Vagina (tissue), 2 donors: ENCODE data around the gene PLAGL2. TPM values are rescaled to one million over a fixed set of nuclear protein-coding genes. Genes with fewer than 3 reads are reported as not detected.

ENCODE experiments used
- DNase-seq, 2 donors: peaks; one replicate each; pipeline ENCODE4 v3.0.0-alpha.2; 2017; ENCODE audit errors: extremely low spot score in 2 of 2
- H3K27ac ChIP-seq: fragments of 200-600 bp; sonication (generic); one replicate; pipeline ENCODE4 v1.5.1; 2019
- H3K27me3 ChIP-seq: fragments of 200-600 bp; sonication (generic); one replicate; pipeline ENCODE4 v1.5.1; 2019
- H3K36me3 ChIP-seq, 2 donors: fragments of 200-600 bp; sonication (generic); one replicate each; pipeline ENCODE4 v1.5.1; 2017 to 2019
- H3K4me1 ChIP-seq: fragments of 200-600 bp; sonication (generic); one replicate; pipeline ENCODE4 v1.5.1; 2019
- H3K4me3 ChIP-seq, 2 donors: fragments of 200-600 bp; sonication (generic); 1 replicate in 1 of 2; 2 replicates in 1 of 2; pipeline ENCODE4 v1.5.1; 2016 to 2019
- H3K9me3 ChIP-seq: fragments of 200-600 bp; sonication (generic); one replicate; pipeline ENCODE4 v1.5.1; 2019
- POLR2A ChIP-seq, 2 donors: fragments of 450-650 bp; IDR thresholded peaks; one replicate each; pipeline ENCODE4 v1.6.1; 2017; ENCODE audit warnings: antibody characterized with exemption in 2 of 2, mild to moderate bottlenecking in 2 of 2, moderate library complexity in 2 of 2
- POLR2AphosphoS5 ChIP-seq, 2 donors: sonication (generic); formaldehyde crosslinking; IDR thresholded peaks; one replicate each; pipeline ENCODE4 v1.9.0; 2017; ENCODE audit warnings: antibody characterized with exemption in 2 of 2, mild to moderate bottlenecking in 2 of 2, low read depth in 1 of 2; ENCODE audit not compliant: insufficient read depth in 1 of 2
- intact Hi-C: fragments of 100-400 bp; cut with DNase I; formaldehyde crosslinking; loops from one replicate; pipeline ENCODE4 v1.15.1; 2023
- total RNA-seq: library from RNA; depleted of rRNA; stranded (reverse); fragments of >200 nt; gene quantifications from one replicate; pipeline ENCODE4 v1.2.3, GENCODE V29; 2016
- TF ChIP-seq, protein P1 (sequence below), 3 experiments: fragments of 450-650 bp in 2 of 3; fragments of 200-600 bp in 1 of 3; sonication (generic) in 1 of 3; IDR thresholded peaks; one replicate each; pipeline ENCODE4 v1.5.1; 2017 to 2019; ENCODE audit warnings: antibody characterized with exemption in 3 of 3, mild to moderate bottlenecking in 2 of 3, moderate library complexity in 2 of 3

PLAGL2 gene
- total RNA-seq, 1 donor from 2014 or later, result 8.3 TPM

DNA sequence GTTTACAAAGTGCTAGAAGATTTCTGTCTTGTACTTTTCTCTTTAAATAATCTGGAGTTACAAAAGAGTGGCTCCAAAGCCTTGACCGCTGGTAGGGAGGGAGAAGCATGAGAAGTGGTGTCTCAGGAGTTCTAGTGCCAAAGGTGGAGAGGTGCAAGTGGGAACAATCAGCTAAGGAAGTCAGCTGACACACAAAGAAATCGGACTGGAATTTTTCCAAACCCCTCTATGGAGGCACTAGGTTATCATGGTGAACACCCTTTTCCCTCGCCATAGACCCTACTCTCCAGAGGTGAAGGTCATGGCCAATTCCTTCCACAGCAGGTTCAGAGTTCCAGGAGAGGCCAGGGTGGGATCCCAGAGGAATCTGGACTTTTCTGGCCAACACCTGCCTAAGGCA is 14.8 kb downstream of the PLAGL2 start:
- DNase-seq, result no peak
- TF ChIP-seq, protein P1, sequence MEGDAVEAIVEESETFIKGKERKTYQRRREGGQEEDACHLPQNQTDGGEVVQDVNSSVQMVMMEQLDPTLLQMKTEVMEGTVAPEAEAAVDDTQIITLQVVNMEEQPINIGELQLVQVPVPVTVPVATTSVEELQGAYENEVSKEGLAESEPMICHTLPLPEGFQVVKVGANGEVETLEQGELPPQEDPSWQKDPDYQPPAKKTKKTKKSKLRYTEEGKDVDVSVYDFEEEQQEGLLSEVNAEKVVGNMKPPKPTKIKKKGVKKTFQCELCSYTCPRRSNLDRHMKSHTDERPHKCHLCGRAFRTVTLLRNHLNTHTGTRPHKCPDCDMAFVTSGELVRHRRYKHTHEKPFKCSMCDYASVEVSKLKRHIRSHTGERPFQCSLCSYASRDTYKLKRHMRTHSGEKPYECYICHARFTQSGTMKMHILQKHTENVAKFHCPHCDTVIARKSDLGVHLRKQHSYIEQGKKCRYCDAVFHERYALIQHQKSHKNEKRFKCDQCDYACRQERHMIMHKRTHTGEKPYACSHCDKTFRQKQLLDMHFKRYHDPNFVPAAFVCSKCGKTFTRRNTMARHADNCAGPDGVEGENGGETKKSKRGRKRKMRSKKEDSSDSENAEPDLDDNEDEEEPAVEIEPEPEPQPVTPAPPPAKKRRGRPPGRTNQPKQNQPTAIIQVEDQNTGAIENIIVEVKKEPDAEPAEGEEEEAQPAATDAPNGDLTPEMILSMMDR (IDR thresholded peaks at IDR 0.05), result no peak
- no peak for TF ChIP-seq POLR2AphosphoS5 (IDR thresholded peaks at IDR 0.05; ENCODE audit: insufficient read depth in 1 of 2, low read depth in 1 of 2)
- TF ChIP-seq POLR2A (IDR thresholded peaks at IDR 0.05), result no peak
- no peaks in the 10 kb centered on the region for H3K27me3 ChIP-seq
- H3K36me3 ChIP-seq, result peaks cover 0 to 30% of the 10 kb centered on the region in 2 donors
- peaks cover 25% of the 10 kb centered on the region for H3K4me1 ChIP-seq
- H3K27ac ChIP-seq, result no peak overlapping the region
- H3K4me3 ChIP-seq, result no peak overlapping the region
- no peaks in the 10 kb centered on the region for H3K9me3 ChIP-seq
- intact Hi-C loops, result no loop called here

DNA sequence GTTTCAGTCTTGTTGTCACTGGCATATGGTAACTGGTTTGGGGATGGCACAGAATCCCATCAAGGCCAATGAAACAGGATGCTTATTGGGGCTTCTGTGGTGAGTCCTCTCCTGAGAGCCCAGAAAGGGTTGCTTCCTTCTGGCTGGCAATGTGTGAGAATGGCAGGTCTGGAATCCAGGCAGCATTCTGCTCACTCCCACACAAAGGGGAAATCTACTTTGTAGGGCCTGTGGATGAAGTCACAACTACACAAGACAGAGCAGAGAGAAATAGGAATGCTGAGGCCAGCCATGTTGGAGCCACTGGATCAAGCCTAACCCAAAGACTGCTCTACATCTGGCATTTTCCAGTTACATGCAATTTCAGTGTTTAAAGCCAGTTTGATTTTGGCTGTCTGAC is 15.7 kb downstream of the PLAGL2 start:
- Histone ChIP-seq H3K9me3 (no peaks in the 10 kb centered on the region), H3K27ac (no peak overlapping the region), H3K36me3 (peaks cover 0 to 22% of the 10 kb centered on the region in 2 donors), H3K4me3 (no peak overlapping the region), H3K27me3 (no peaks in the 10 kb centered on the region), H3K4me1 (peaks cover 25% of the 10 kb centered on the region)
- TF ChIP-seq POLR2A (IDR thresholded peaks at IDR 0.05), result no peak
- TF ChIP-seq POLR2AphosphoS5 (IDR thresholded peaks at IDR 0.05; ENCODE audit: insufficient read depth in 1 of 2, low read depth in 1 of 2), result no peak
- TF ChIP-seq, protein P1 (IDR thresholded peaks at IDR 0.05), result no peak
- DNase-seq, result no peak
- intact Hi-C loops, result no loop called here

DNA sequence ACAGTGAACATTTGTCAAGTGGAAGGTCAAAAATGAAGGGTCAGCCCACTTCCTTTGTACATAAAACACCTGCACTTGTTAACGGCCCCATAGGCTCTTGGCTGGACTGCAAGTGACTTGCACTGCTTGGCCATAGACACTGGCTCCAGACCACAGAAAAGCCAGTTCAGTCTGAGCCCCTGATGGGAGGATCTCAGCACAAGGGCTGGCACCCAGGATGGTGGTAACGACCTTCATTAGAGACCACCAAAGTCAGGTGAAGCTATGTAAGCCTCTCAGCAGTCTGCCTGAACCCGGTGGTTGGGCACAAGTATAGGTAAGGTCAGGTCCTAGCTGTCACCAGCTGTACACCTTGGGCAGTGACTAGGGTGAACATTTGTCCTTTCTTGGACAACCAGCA is 16.1 kb downstream of the PLAGL2 start:
- H3K27me3 ChIP-seq, result no peaks in the 10 kb centered on the region
- DNase-seq, result no peak
- H3K9me3 ChIP-seq, result no peaks in the 10 kb centered on the region
- intact Hi-C loops, result no loop called here
- H3K4me1 ChIP-seq, result peaks cover 25% of the 10 kb centered on the region
- no peak overlapping the region for H3K4me3 ChIP-seq
- TF ChIP-seq POLR2A (IDR thresholded peaks at IDR 0.05) (no peak), POLR2AphosphoS5 (IDR thresholded peaks at IDR 0.05; ENCODE audit: insufficient read depth in 1 of 2, low read depth in 1 of 2) (no peak)
- TF ChIP-seq, protein P1 (IDR thresholded peaks at IDR 0.05), result no peak
- no peak overlapping the region for H3K27ac ChIP-seq
- H3K36me3 ChIP-seq, result peaks cover 0 to 17% of the 10 kb centered on the region in 2 donors

DNA sequence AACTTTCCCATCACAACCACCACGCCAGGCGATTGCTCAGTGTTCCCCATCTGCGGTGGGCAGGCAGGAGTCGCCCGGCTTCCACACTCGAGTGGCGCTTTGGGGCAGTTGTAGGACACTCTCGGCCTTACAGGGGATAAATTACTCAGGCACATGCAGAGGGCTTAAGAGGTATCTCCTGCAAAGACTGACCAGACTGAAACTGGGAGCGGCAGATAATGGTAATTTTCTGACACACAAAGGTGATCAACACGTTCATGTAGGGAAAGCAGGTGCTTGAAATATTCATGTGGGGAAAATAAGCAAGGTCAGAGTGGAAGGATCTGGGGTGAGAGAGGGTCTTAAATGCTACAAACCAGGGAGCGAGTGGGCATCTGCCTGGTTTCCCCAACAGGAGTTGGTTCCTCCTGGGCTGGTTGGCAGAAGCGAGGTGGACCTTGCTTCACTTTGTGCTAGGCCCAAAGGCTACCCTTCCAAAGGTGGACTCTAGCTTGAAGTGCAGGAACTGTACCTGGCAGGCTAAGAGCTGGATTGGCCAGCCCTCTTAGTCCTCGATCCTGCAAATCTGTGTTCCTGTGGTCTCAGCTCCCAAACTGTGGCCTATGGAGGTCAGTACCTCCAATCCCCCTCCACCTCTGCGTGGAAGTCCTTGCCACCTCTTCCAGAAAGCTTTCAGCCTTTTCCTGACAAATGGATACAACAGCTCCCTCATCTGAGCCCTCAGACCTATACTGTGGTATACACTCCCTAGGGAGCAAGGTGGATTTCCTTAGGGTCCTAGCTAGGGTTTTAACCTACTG is 16.7 kb downstream of the PLAGL2 start:
- no peak for TF ChIP-seq POLR2AphosphoS5 (IDR thresholded peaks at IDR 0.05; ENCODE audit: insufficient read depth in 1 of 2, low read depth in 1 of 2)
- TF ChIP-seq, protein P1 (IDR thresholded peaks at IDR 0.05), result no peak
- no peak for TF ChIP-seq POLR2A (IDR thresholded peaks at IDR 0.05)
- Histone ChIP-seq H3K4me3 (peak overlapping the region; percentile 62 to 83), H3K9me3 (no peaks in the 10 kb centered on the region), H3K27me3 (no peaks in the 10 kb centered on the region), H3K36me3 (peaks cover 0 to 13% of the 10 kb centered on the region in 2 donors), H3K4me1 (peaks cover 25% of the 10 kb centered on the region), H3K27ac (peak overlapping the region; percentile 81)
- intact Hi-C loops, result no loop called here
- DNase-seq, result no peak
